ENCODE data around the gene GDAP1L1. TPM values are rescaled to one million over a fixed set of nuclear protein-coding genes. Genes with fewer than 3 reads are reported as not detected.
A peak's percentile ranks its signal among the peaks of the same experiment; 100 is the strongest.

GDAP1L1 gene
- polyA plus RNA-seq, 2 of the 4 experiments (the other 2 are of a cell fraction), result 0.06 to 0.13 TPM

GRCh38 chr20:44208770-44209169, 38.3 kb upstream of the GDAP1L1 start:
- DNase-seq (ENCODE audit: low read depth in 1 of 2, low spot score in 1 of 2), result peak in 1 of 2 experiments; percentile 48
- ChIA-PET POLR2A (no interaction called here), CTCF (interaction anchor here (0.6 to 2.0 kb wide), 7 partner anchors 9 to 253 kb away, joined by 3 to 9 read pairs (median 5); no protein-coding TSS in a partner anchor)
- Histone ChIP-seq H3K4me2 (peak overlapping the region; percentile 94), H3K27ac (peak overlapping the region; percentile 74 to 98), H3K9me3 (no peaks in the 10 kb centered on the region), H3K4me3 (peak overlapping the region; percentile 64), H3K4me1 (peaks cover 52% of the 10 kb centered on the region)
- ATAC-seq, result peak in 1 of 2 experiments; percentile 1; a peak in 1 of 6 replicates
- no peak for FAIRE-seq
- WGBS (ENCODE audit: missing lambda C conversion rate), result 2% methylated on average over 7 of the region's 7 CpGs
- TF ChIP-seq EHF (CRISPR knock-in tag; IDR thresholded peaks at IDR 0.05) (no peak), POLR2A (IDR thresholded peaks at IDR 0.05; ENCODE audit: low read length) (no peak), EHMT2 (IDR thresholded peaks at IDR 0.05; ENCODE audit: low read depth) (no peak), CTCF (IDR thresholded peaks at IDR 0.05) (no peak), MAX (IDR thresholded peaks at IDR 0.05) (peak; percentile 57; the same call in 1 of the 2 replicates), RNF2 (IDR thresholded peaks at IDR 0.05; ENCODE audit: borderline replicate concordance, low read depth) (no peak), ZSCAN20 (CRISPR knock-in tag; IDR thresholded peaks at IDR 0.05) (no peak)

GRCh38 chr20:44209686-44210405, 37.3 kb upstream of the GDAP1L1 start:
- peak overlapping the region; percentile 74 to 98 for H3K27ac ChIP-seq
- H3K4me2 ChIP-seq, result peak overlapping the region; percentile 94
- ATAC-seq, result peak; percentile 10 to 40; a peak in 3 of 6 replicates
- CTCF ChIA-PET, result interaction anchor here (0.9 to 2.0 kb wide), 7 partner anchors 14 to 180 kb away, joined by 3 to 9 read pairs (median 4); no protein-coding TSS in a partner anchor
- FAIRE-seq, result no peak
- POLR2A ChIA-PET, result interaction anchor here (0.7 to 1.4 kb wide), 2 partner anchors 22 to 198 kb away, joined by 3 read pairs; partner anchors contain the start of gene JPH2
- 2% methylated on average over 29 of the region's 31 CpGs for WGBS (ENCODE audit: missing lambda C conversion rate)
- no peaks in the 10 kb centered on the region for H3K9me3 ChIP-seq
- 0 out of 2 replicates have a peak, but pooled peaks have one; percentile 2 for TF ChIP-seq E2F6 (IDR thresholded peaks at IDR 0.05; ENCODE audit: borderline replicate concordance, low read depth)
- TF ChIP-seq HDAC2 (IDR thresholded peaks at IDR 0.05), result no peak
- no peak for TF ChIP-seq HOXA7 (CRISPR knock-in tag; IDR thresholded peaks at IDR 0.05)
- no peak for TF ChIP-seq BCL3 (IDR thresholded peaks at IDR 0.05)
- no peak for TF ChIP-seq TFCP2L1 (CRISPR knock-in tag; IDR thresholded peaks at IDR 0.05)
- TF ChIP-seq REST (IDR thresholded peaks at IDR 0.05), result peak; percentile 45
- TF ChIP-seq CEBPB (IDR thresholded peaks at IDR 0.05), result no peak
- TF ChIP-seq KDM5A (IDR thresholded peaks at IDR 0.05), result no peak
- TF ChIP-seq NR3C1 (IDR thresholded peaks at IDR 0.05), result no peak
- TF ChIP-seq KDM1A (IDR thresholded peaks at IDR 0.05; ENCODE audit: low read depth), result no peak
- DNase-seq (ENCODE audit: low read depth in 1 of 2, low spot score in 1 of 2), result peak in 1 of 2 experiments; percentile 27
- peaks cover 43% of the 10 kb centered on the region for H3K4me1 ChIP-seq
- peak overlapping the region; percentile 64 for H3K4me3 ChIP-seq
